ENCODE results near the gene PINLYP. TPM values are rescaled to one million over a fixed set of nuclear protein-coding genes. Genes with fewer than 3 reads are reported as not detected.

The PINLYP gene
- total and polyA plus RNA-seq, 9 of the 15 experiments (the other 6 are each of a cell fraction or from before 2014, with no cell fraction given) = 1.00 to 6.7 (median 2.2) TPM

GRCh38 chr19:43616306-43616705, 40.7 kb downstream of the PINLYP start (continued):
- TF ChIP-seq, protein P1, sequence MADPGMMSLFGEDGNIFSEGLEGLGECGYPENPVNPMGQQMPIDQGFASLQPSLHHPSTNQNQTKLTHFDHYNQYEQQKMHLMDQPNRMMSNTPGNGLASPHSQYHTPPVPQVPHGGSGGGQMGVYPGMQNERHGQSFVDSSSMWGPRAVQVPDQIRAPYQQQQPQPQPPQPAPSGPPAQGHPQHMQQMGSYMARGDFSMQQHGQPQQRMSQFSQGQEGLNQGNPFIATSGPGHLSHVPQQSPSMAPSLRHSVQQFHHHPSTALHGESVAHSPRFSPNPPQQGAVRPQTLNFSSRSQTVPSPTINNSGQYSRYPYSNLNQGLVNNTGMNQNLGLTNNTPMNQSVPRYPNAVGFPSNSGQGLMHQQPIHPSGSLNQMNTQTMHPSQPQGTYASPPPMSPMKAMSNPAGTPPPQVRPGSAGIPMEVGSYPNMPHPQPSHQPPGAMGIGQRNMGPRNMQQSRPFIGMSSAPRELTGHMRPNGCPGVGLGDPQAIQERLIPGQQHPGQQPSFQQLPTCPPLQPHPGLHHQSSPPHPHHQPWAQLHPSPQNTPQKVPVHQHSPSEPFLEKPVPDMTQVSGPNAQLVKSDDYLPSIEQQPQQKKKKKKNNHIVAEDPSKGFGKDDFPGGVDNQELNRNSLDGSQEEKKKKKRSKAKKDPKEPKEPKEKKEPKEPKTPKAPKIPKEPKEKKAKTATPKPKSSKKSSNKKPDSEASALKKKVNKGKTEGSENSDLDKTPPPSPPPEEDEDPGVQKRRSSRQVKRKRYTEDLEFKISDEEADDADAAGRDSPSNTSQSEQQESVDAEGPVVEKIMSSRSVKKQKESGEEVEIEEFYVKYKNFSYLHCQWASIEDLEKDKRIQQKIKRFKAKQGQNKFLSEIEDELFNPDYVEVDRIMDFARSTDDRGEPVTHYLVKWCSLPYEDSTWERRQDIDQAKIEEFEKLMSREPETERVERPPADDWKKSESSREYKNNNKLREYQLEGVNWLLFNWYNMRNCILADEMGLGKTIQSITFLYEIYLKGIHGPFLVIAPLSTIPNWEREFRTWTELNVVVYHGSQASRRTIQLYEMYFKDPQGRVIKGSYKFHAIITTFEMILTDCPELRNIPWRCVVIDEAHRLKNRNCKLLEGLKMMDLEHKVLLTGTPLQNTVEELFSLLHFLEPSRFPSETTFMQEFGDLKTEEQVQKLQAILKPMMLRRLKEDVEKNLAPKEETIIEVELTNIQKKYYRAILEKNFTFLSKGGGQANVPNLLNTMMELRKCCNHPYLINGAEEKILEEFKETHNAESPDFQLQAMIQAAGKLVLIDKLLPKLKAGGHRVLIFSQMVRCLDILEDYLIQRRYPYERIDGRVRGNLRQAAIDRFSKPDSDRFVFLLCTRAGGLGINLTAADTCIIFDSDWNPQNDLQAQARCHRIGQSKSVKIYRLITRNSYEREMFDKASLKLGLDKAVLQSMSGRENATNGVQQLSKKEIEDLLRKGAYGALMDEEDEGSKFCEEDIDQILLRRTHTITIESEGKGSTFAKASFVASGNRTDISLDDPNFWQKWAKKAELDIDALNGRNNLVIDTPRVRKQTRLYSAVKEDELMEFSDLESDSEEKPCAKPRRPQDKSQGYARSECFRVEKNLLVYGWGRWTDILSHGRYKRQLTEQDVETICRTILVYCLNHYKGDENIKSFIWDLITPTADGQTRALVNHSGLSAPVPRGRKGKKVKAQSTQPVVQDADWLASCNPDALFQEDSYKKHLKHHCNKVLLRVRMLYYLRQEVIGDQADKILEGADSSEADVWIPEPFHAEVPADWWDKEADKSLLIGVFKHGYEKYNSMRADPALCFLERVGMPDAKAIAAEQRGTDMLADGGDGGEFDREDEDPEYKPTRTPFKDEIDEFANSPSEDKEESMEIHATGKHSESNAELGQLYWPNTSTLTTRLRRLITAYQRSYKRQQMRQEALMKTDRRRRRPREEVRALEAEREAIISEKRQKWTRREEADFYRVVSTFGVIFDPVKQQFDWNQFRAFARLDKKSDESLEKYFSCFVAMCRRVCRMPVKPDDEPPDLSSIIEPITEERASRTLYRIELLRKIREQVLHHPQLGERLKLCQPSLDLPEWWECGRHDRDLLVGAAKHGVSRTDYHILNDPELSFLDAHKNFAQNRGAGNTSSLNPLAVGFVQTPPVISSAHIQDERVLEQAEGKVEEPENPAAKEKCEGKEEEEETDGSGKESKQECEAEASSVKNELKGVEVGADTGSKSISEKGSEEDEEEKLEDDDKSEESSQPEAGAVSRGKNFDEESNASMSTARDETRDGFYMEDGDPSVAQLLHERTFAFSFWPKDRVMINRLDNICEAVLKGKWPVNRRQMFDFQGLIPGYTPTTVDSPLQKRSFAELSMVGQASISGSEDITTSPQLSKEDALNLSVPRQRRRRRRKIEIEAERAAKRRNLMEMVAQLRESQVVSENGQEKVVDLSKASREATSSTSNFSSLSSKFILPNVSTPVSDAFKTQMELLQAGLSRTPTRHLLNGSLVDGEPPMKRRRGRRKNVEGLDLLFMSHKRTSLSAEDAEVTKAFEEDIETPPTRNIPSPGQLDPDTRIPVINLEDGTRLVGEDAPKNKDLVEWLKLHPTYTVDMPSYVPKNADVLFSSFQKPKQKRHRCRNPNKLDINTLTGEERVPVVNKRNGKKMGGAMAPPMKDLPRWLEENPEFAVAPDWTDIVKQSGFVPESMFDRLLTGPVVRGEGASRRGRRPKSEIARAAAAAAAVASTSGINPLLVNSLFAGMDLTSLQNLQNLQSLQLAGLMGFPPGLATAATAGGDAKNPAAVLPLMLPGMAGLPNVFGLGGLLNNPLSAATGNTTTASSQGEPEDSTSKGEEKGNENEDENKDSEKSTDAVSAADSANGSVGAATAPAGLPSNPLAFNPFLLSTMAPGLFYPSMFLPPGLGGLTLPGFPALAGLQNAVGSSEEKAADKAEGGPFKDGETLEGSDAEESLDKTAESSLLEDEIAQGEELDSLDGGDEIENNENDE (IDR thresholded peaks at IDR 0.05; ENCODE audit: low read depth, low read length) = no peak
- TF ChIP-seq FOXM1 (IDR thresholded peaks at IDR 0.05; ENCODE audit: low read depth) (peak; percentile 26; the same call in 1 of the 2 replicates), FOXM1 (CRISPR knock-in tag; IDR thresholded peaks at IDR 0.05; ENCODE audit: low read depth) (no peak), ZNF41 (CRISPR knock-in tag; conservative IDR thresholded peaks at IDR 0.05) (no peak), EP300 (IDR thresholded peaks at IDR 0.05; ENCODE audit: low read length) (peak; percentile 79), HMBOX1 (IDR thresholded peaks at IDR 0.05) (peak; percentile 92), ZNF780A (CRISPR knock-in tag; IDR thresholded peaks at IDR 0.05) (no peak), FOXP1 (CRISPR knock-in tag; IDR thresholded peaks at IDR 0.05) (no peak), TEAD4 (IDR thresholded peaks at IDR 0.05; ENCODE audit: low read length) (peak; percentile 85), TEAD4 (CRISPR knock-in tag; IDR thresholded peaks at IDR 0.05; ENCODE audit: borderline replicate concordance) (no peak), MAZ (CRISPR knock-in tag; conservative IDR thresholded peaks at IDR 0.05 in 1 of 2, IDR thresholded peaks at IDR 0.05 in 1 of 2) (no peak), ZC3H4 (CRISPR knock-in tag; IDR thresholded peaks at IDR 0.05; ENCODE audit: borderline replicate concordance) (no peak), NFYB (IDR thresholded peaks at IDR 0.05; ENCODE audit: extremely low read depth, insufficient read length) (no peak), ZNF75A (CRISPR knock-in tag; IDR thresholded peaks at IDR 0.05) (no peak), XRCC5 (IDR thresholded peaks at IDR 0.05; ENCODE audit: low read depth, low read length) (no peak), SMARCE1 (IDR thresholded peaks at IDR 0.05) (0 out of 2 replicates have a peak, but pooled peaks have one; percentile 41), GTF2A2 (tag; IDR thresholded peaks at IDR 0.05) (no peak), ESRRB (CRISPR knock-in tag; IDR thresholded peaks at IDR 0.05; ENCODE audit: borderline replicate concordance) (no peak), MAFK (IDR thresholded peaks at IDR 0.05; ENCODE audit: low read length) (no peak)

Data from K562 (cell line).